SJSA1 (cell line): ENCODE results near the gene FMN2. TPM values are rescaled to one million over a fixed set of nuclear protein-coding genes. Genes with fewer than 3 reads are reported as not detected.
A peak's percentile ranks its signal among the peaks of the same experiment; 100 is the strongest.
"Not testable (repeated sequence)": the region's sequence is repeated elsewhere in the genome, so short reads cannot be mapped to it uniquely, and the experiment has no call there.

Experiments used
- DNase-seq, 2 experiments: peaks; one replicate each; pipeline ENCODE4 v3.0.0-alpha.2; 2015 to 2020; ENCODE audit warnings: low spot score in 2 of 2, low read depth in 1 of 2
- H3K27ac ChIP-seq: fragments of 250-450 bp; sonication (Bioruptor Pico); 2 replicates; pipeline ENCODE4 v1.5.1; 2020; ENCODE audit warnings: mild to moderate bottlenecking, moderate library complexity
- H3K27me3 ChIP-seq: fragments of 250-450 bp; sonication (Bioruptor Pico); replicated peaks from 2 replicates; pipeline ENCODE4 v1.5.1; 2020; ENCODE audit warnings: mild to moderate bottlenecking, moderate library complexity
- H3K36me3 ChIP-seq: fragments of 250-450 bp; sonication (Bioruptor Pico); 2 replicates; pipeline ENCODE4 v1.5.1; 2020; ENCODE audit warnings: mild to moderate bottlenecking
- H3K4me1 ChIP-seq: fragments of 250-450 bp; sonication (Bioruptor Pico); replicated peaks from 2 replicates; pipeline ENCODE4 v1.6.1; 2021; ENCODE audit warnings: mild to moderate bottlenecking
- H3K4me3 ChIP-seq: fragments of 250-450 bp; sonication (Bioruptor Pico); 2 replicates; pipeline ENCODE4 v1.5.1; 2020; ENCODE audit warnings: mild to moderate bottlenecking
- H3K9me3 ChIP-seq: fragments of 250-450 bp; sonication (Bioruptor Pico); replicated peaks from 2 replicates; pipeline ENCODE4 v1.5.1; 2020; ENCODE audit warnings: mild to moderate bottlenecking
- total RNA-seq: library from RNA; depleted of rRNA; stranded (reverse); fragments of >200 nt; shearing (Covaris generic); gene quantifications from 2 replicates; pipeline ENCODE4 v1.2.3, GENCODE V29; 2014

Gene FMN2
- total RNA-seq, 1 experiment from 2014 or later, result 12.7 TPM

GRCh38 chr1:240309769-240310168 lies 218.1 kb downstream of the FMN2 start:
- DNase-seq, result no peak
- no peaks in the 10 kb centered on the region for H3K36me3 ChIP-seq
- no peak overlapping the region; the same call in 1 of the 2 replicates for H3K27ac ChIP-seq
- H3K4me1 ChIP-seq, result peaks cover 51% of the 10 kb centered on the region
- no peak overlapping the region for H3K4me3 ChIP-seq
- H3K27me3 ChIP-seq, result no peaks in the 10 kb centered on the region
- no peaks in the 10 kb centered on the region for H3K9me3 ChIP-seq

- Histone ChIP-seq H3K27me3 (no peaks in the 10 kb centered on the region), H3K4me3 (no peak overlapping the region), H3K9me3 (no peaks in the 10 kb centered on the region), H3K27ac (peak overlapping the region; percentile 32), H3K4me1 (peaks cover 56% of the 10 kb centered on the region), H3K36me3 (no peaks in the 10 kb centered on the region)
- DNase-seq, result peak in 1 of 2 experiments; percentile 76
Observed at GRCh38 chr1:240310226-240310925, 218.7 kb downstream of the FMN2 start.

GRCh38 chr1:240312872-240313271 lies 221.2 kb downstream of the FMN2 start:
- Histone ChIP-seq H3K9me3 (0 out of 2 replicates have a peak, but pooled peaks cover 2% of the 10 kb centered on the region), H3K4me3 (no peak overlapping the region), H3K36me3 (no peaks in the 10 kb centered on the region), H3K27me3 (no peaks in the 10 kb centered on the region), H3K27ac (peak overlapping the region; percentile 75), H3K4me1 (peaks cover 52% of the 10 kb centered on the region)
- DNase-seq, result peak; percentile 59 to 89

- DNase-seq, result peak in 1 of 2 experiments; percentile 6
- Histone ChIP-seq H3K4me1 (peaks cover 53% of the 10 kb centered on the region), H3K9me3 (0 out of 2 replicates have a peak, but pooled peaks cover 2% of the 10 kb centered on the region), H3K27me3 (no peaks in the 10 kb centered on the region), H3K4me3 (no peak overlapping the region), H3K36me3 (0 out of 2 replicates have a peak, but pooled peaks cover 2% of the 10 kb centered on the region), H3K27ac (no peak overlapping the region; the same call in 1 of the 2 replicates)
Observed at GRCh38 chr1:240314845-240315801, 223.4 kb downstream of the FMN2 start.

GRCh38 chr1:240319998-240320397 lies 228.3 kb downstream of the FMN2 start:
- Histone ChIP-seq H3K36me3 (0 out of 2 replicates have a peak, but pooled peaks cover 2% of the 10 kb centered on the region), H3K4me3 (no peak overlapping the region), H3K9me3 (0 out of 2 replicates have a peak, but pooled peaks cover 2% of the 10 kb centered on the region), H3K27me3 (no peaks in the 10 kb centered on the region), H3K4me1 (peaks cover 22% of the 10 kb centered on the region), H3K27ac (no peak overlapping the region)
- no peak for DNase-seq

- Histone ChIP-seq H3K27me3 (no peaks in the 10 kb centered on the region), H3K4me1 (peaks cover 17% of the 10 kb centered on the region), H3K9me3 (0 out of 2 replicates have a peak, but pooled peaks cover 2% of the 10 kb centered on the region), H3K4me3 (no peak overlapping the region), H3K27ac (no peak overlapping the region), H3K36me3 (0 out of 2 replicates have a peak, but pooled peaks cover 2% of the 10 kb centered on the region)
- DNase-seq, result peak in 1 of 2 experiments; percentile 32
Observed at GRCh38 chr1:240320659-240321058, 229.0 kb downstream of the FMN2 start.

GRCh38 chr1:240322943-240323342 lies 231.3 kb downstream of the FMN2 start:
- Histone ChIP-seq H3K9me3 (no peaks in the 10 kb centered on the region), H3K27me3 (no peaks in the 10 kb centered on the region), H3K27ac (no peak overlapping the region), H3K4me1 (peaks cover 16% of the 10 kb centered on the region), H3K4me3 (no peak overlapping the region), H3K36me3 (0 out of 2 replicates have a peak, but pooled peaks cover 2% of the 10 kb centered on the region)
- no peak for DNase-seq

- H3K4me1 ChIP-seq, H3K9me3 ChIP-seq, H3K27me3 ChIP-seq, H3K4me3 ChIP-seq, DNase-seq, H3K36me3 ChIP-seq, H3K27ac ChIP-seq: not testable (repeated sequence)
Observed at GRCh38 chr1:240328382-240328781, 236.7 kb downstream of the FMN2 start.

- Histone ChIP-seq H3K4me1 (no peaks in the 10 kb centered on the region), H3K9me3 (no peaks in the 10 kb centered on the region), H3K4me3 (no peak overlapping the region), H3K27me3 (no peaks in the 10 kb centered on the region), H3K27ac (no peak overlapping the region), H3K36me3 (no peaks in the 10 kb centered on the region; the same call in 1 of the 2 replicates)
- DNase-seq, result no peak
Observed at GRCh38 chr1:240329443-240329842, 237.8 kb downstream of the FMN2 start.

GRCh38 chr1:240332672-240333071 lies 241.0 kb downstream of the FMN2 start:
- Histone ChIP-seq H3K4me3 (no peak overlapping the region), H3K4me1 (no peaks in the 10 kb centered on the region), H3K27ac (no peak overlapping the region), H3K9me3 (no peaks in the 10 kb centered on the region), H3K36me3 (no peaks in the 10 kb centered on the region; the same call in 1 of the 2 replicates), H3K27me3 (no peaks in the 10 kb centered on the region)
- DNase-seq, result no peak

GRCh38 chr1:240337781-240338180 lies 246.1 kb downstream of the FMN2 start:
- Histone ChIP-seq H3K4me1 (no peaks in the 10 kb centered on the region), H3K9me3 (no peaks in the 10 kb centered on the region), H3K4me3 (no peak overlapping the region), H3K27me3 (no peaks in the 10 kb centered on the region), H3K27ac (no peak overlapping the region), H3K36me3 (no peaks in the 10 kb centered on the region)
- DNase-seq, result no peak

GRCh38 chr1:240338837-240339236 lies 247.2 kb downstream of the FMN2 start:
- Histone ChIP-seq H3K27ac (no peak overlapping the region), H3K4me3 (no peak overlapping the region)

GRCh38 chr1:240341365-240342250 lies 249.9 kb downstream of the FMN2 start:
- H3K36me3 ChIP-seq, result no peaks in the 10 kb centered on the region
- H3K4me1 ChIP-seq, result peaks cover 4% of the 10 kb centered on the region
- H3K27me3 ChIP-seq, result no peaks in the 10 kb centered on the region
- H3K4me3 ChIP-seq, result no peak overlapping the region
- H3K27ac ChIP-seq, result no peak overlapping the region
- H3K9me3 ChIP-seq, result no peaks in the 10 kb centered on the region
- DNase-seq, result no peak

More at GRCh38 chr1:240338837-240339236, 247.2 kb downstream of the FMN2 start:
- no peaks in the 10 kb centered on the region for H3K27me3 ChIP-seq
- no peak for DNase-seq
- H3K4me1 ChIP-seq, result no peaks in the 10 kb centered on the region; the same call in 1 of the 2 replicates
- H3K36me3 ChIP-seq, result no peaks in the 10 kb centered on the region
- H3K9me3 ChIP-seq, result no peaks in the 10 kb centered on the region
